ENCODE measurements around the gene ZNF667.

The ZNF667 gene

DNA sequence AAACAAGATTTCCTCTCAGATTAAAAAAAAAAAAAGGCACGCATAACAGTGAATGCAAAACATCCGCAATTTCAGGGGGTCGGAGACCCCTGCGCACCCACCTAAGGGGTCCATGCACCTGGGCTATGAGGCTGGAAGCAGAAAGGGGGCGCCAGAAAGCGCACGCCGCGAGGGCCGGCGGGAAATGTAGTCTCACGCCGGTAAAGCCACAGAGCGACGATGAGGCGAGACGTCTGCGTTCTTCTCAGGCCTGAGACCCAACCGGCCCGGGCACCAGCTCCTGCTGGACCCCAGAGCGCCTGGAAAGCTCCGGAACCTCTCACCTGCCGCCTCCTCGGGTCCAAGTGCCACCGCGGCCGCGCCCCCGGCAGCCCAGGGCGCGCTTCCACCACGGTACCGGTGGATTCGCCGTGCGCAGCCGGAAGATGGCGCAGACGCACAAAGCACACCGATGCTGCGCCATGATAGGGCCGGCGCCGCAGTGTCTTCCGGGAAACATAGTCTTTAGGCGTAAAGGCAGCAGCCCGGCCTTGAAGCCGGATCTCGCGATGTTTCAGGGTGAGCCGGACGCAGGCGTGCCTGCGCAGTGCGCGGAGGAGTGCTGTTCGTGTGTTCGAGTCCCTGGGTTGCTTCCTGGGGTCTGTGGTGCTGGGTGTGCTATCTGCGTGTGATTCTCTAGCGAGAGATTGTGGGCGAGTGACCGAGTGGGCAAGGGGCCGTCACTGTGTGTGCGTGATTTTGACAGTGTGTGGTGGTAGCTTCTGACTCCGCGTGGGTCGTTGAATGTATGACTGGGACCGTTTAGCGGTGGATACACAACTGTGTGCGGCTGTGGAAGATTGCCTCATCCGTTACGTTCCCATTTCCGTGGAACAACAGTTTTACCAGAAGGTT is 83.8 kb downstream of the ZNF667 start, which contains the start of gene ZNF582:
Gene ZNF582 (minus strand): TSS at position 416 of the 894 bp plus-strand sequence. CDS start 1,782 bp downstream, outside the sequence.
- TF ChIP-seq ZFX (IDR thresholded peaks at IDR 0.05; ENCODE audit: borderline replicate concordance), result no peak
- TF ChIP-seq, protein P1, sequence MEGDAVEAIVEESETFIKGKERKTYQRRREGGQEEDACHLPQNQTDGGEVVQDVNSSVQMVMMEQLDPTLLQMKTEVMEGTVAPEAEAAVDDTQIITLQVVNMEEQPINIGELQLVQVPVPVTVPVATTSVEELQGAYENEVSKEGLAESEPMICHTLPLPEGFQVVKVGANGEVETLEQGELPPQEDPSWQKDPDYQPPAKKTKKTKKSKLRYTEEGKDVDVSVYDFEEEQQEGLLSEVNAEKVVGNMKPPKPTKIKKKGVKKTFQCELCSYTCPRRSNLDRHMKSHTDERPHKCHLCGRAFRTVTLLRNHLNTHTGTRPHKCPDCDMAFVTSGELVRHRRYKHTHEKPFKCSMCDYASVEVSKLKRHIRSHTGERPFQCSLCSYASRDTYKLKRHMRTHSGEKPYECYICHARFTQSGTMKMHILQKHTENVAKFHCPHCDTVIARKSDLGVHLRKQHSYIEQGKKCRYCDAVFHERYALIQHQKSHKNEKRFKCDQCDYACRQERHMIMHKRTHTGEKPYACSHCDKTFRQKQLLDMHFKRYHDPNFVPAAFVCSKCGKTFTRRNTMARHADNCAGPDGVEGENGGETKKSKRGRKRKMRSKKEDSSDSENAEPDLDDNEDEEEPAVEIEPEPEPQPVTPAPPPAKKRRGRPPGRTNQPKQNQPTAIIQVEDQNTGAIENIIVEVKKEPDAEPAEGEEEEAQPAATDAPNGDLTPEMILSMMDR (IDR thresholded peaks at IDR 0.05), result peak; percentile 95
- H3K27ac ChIP-seq, result peak within 1 kb of the TSS; percentile 74
